GM13977 (cell line): Measurements from ENCODE around the gene NFIB.

Source experiments
- DNase-seq: peaks from one replicate; pipeline ENCODE4 v3.0.0; 2012; ENCODE audit warnings: low spot score
- CTCF ChIP-seq: IDR thresholded peaks from 2 replicates; pipeline ENCODE4 v1.5.1; 2012; ENCODE audit warnings: mild to moderate bottlenecking, control low read depth; ENCODE audit not compliant: insufficient read depth; ENCODE audit errors: extremely low read depth, missing control alignments
- in situ Hi-C: fragments of 300-500 bp; cut with MboI; formaldehyde crosslinking; loops from one replicate; pipeline ENCODE4 v1.12.0; 2022; ENCODE audit warnings: low sequenced_read_pairs, low pct_unique_long_range_greater_than_20kb, mixed read lengths, inconsistent platforms; ENCODE audit not compliant: unreplicated experiment

NFIB gene

GRCh38 chr9:14185016-14185415 is 128.9 kb downstream of the NFIB start:
- in situ Hi-C loops = no loop called here
- no peak for TF ChIP-seq CTCF

DNA sequence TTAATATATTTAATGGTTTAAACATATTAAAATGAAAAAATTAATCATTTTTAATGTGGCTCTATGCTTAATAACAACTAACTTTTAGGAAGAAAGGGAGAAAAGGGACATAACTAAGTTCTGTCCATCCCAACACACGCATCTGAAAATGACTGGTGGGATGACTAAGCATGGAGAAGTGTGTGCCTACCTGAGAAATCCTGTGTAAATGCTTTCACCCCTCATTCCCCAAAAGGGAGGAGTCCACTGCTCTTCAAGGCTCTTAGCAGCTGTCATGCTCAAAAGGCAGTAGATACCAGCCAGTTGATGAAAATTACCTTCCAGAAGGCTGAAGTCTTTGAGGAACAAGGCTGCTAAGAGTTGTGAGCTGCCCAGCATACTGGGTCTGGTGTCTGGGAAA is 130.9 kb downstream of the NFIB start:
- DNase-seq = no peak
- in situ Hi-C loops = no loop called here
- no peak for TF ChIP-seq CTCF

More at GRCh38 chr9:14185016-14185415, 128.9 kb downstream of the NFIB start:
- DNase-seq = no peak

DNA sequence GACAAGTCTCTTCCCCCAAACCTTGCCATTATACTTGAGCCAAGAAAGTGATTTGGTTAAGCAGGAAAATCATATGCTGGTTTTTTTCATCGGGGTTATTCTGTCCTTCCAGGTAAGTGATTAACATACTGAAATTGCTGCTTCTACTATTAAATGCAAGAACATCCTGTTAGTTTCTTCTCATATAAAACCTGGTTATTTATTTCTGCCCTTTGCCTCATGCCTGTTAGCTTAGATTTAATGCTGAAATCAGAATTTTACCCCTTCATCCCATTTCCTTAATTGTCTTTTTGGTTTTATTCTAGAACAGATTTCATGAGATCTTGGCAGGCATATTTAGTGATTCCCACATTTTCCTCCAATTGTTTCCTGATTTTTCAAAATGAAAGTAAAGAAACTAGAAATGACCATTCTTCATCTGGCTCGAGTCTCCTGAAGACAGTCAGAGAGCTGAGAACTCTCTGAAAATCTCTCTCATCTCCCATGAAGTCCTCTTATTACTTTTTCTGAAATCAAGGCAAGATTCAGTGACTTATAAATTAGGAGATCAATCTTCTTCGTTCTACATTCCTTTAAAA is 132.9 kb downstream of the NFIB start:
- in situ Hi-C loops = no loop called here
- DNase-seq = no peak
- TF ChIP-seq CTCF = no peak

- no peak for DNase-seq
- in situ Hi-C loops = no loop called here
Measured at GRCh38 chr9:14180093-14180959, 133.6 kb downstream of the NFIB start.

DNA sequence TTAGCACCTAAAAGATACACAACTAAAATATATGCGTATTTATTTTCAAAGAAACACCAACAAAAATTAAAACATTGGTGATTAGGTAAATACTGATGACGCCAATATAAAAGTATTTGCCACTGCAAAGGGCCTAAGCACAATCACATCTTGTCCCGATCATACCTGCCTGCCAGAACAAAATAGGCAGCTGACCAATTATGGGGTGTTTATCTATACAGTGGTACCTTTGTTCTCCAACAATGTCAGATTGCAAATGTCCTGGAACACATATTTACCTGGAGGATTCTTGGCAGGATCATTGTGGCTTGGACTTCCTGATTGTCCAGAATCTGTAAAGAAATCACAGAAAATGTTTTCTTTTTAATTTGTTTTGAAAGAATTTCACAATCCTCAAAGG is 134.5 kb downstream of the NFIB start:
- no peak for DNase-seq
- TF ChIP-seq CTCF = no peak
- in situ Hi-C loops = no loop called here

More at GRCh38 chr9:14180093-14180959, 133.6 kb downstream of the NFIB start:
- no peak for TF ChIP-seq CTCF

DNA sequence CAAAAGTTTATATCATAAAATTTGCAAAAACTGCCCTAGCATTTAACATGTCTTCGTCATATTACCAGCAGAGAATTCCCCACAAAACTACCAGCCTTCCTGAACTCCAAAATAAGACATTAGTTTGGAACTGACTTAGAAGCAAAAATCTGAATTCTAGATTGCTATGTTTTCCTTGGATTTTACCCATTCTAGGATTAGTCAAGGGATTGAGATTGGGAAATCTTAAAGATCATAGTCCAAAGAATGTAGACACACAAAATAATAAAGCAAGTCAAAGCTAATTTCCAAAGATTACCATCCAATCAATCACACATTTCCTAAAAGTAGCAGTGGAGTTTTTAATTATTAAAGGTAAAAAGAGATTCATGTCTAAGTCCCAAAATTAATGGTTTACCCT is 138.2 kb downstream of the NFIB start:
- no peak for TF ChIP-seq CTCF
- no peak for DNase-seq
- in situ Hi-C loops = no loop called here
